HCT116 (cell line): ENCODE results near the gene TRIB2. TPM values are rescaled to one million over a fixed set of nuclear protein-coding genes. Genes with fewer than 3 reads are reported as not detected.

Source experiments
- ATAC-seq: fragments of 200-7000 bp; cut with Tn5 transposase; 2 replicates; pipeline ENCODE4 v1.9.1; 2020; ENCODE audit warnings: mild to moderate bottlenecking, moderate library complexity
- BruUV-seq: library from RNA; stranded (reverse); fragments of 400-500 nt; replicated peaks from 2 replicates; lab custom pipeline; 2021; lab: Mats Ljungman, UMichigan
- CTCF ChIA-PET: fragments of 300-600 bp; sonication (Branson Sonifier 250); formaldehyde crosslinking; loops from one replicate; lab custom pipeline; 2021; ENCODE audit warnings: antibody characterized with exemption; lab: Charles Lee
- POLR2A ChIA-PET: fragments of 300-600, 350-600 bp; sonication (Branson Sonifier 250); formaldehyde crosslinking; loops from one replicate; lab custom pipeline; 2021; ENCODE audit warnings: antibody characterized with exemption; lab: Charles Lee
- RAD21 ChIA-PET, 2 experiments: fragments of 300-600 bp; sonication (Branson Sonifier 250); formaldehyde crosslinking; loops; one replicate each; lab custom pipeline; 2023; ENCODE audit warnings: low total read pairs in 2 of 2; ENCODE audit not compliant: uncharacterized antibody in 2 of 2, unreplicated experiment in 2 of 2, low non-redundant PET in 1 of 2; lab: Charles Lee
- DNase-seq: peaks from one replicate; pipeline ENCODE4 v3.0.0-alpha.2; 2010; ENCODE audit warnings: low read depth, low spot score
- H2AFZ ChIP-seq: fragments of 200-600 bp; shearing (Covaris generic), sonication (generic); 2 replicates; pipeline ENCODE4 v1.6.1; 2017; ENCODE audit warnings: low read depth, mixed run types, mixed read lengths, antibody characterized with exemption, low read length; ENCODE audit not compliant: poor library complexity, severe bottlenecking
- H3K27ac ChIP-seq: 2 replicates; pipeline ENCODE4 v1.5.1; 2012; ENCODE audit warnings: low read depth, low read length
- H3K27me3 ChIP-seq: fragments of 200-600 bp; sonication (generic); 2 replicates; pipeline ENCODE4 v1.6.1; 2016; ENCODE audit warnings: mixed run types, low read length, mixed read lengths; ENCODE audit not compliant: insufficient read depth
- H3K36me3 ChIP-seq, 2 experiments: fragments of 200-500 bp in 1 of 2; fragments of 200-600 bp in 1 of 2; sonication (Bioruptor generic) in 1 of 2; sonication (generic) in 1 of 2; 2 replicates each; pipeline versions ENCODE4 v1.5.1 to v1.6.1; 2014 to 2016; ENCODE audit warnings: low read length in 2 of 2, inconsistent platforms in 1 of 2, mixed read lengths in 1 of 2, mixed run types in 1 of 2; ENCODE audit not compliant: insufficient read depth in 2 of 2, control insufficient read depth in 1 of 2
- H3K4me1 ChIP-seq, 2 experiments: fragments of 200-600 bp in 1 of 2; sonication (generic) in 1 of 2; 2 replicates each; pipeline versions ENCODE4 v1.5.1 to v1.6.1; 2012 to 2017; ENCODE audit warnings: low read length in 2 of 2, inconsistent platforms in 1 of 2, mild to moderate bottlenecking in 1 of 2, mixed read lengths in 1 of 2, mixed run types in 1 of 2, moderate library complexity in 1 of 2; ENCODE audit not compliant: insufficient read depth in 2 of 2, control insufficient read depth in 1 of 2
- H3K4me2 ChIP-seq: fragments of 200-600 bp; sonication (generic); 2 replicates; pipeline ENCODE4 v1.6.1; 2017; ENCODE audit warnings: mixed run types, low read length, mixed read lengths
- H3K4me3 ChIP-seq, 2 experiments: fragments of 200-600 bp in 1 of 2; sonication (generic) in 1 of 2; replicated peaks in 1 of 2; 2 replicates each; pipeline ENCODE4 v1.5.1; 2011 to 2016; ENCODE audit warnings: low read length in 2 of 2, control low read depth in 1 of 2, low read depth in 1 of 2, mild to moderate bottlenecking in 1 of 2, mixed read lengths in 1 of 2, mixed run types in 1 of 2
- H3K79me2 ChIP-seq: fragments of 200-600 bp; sonication (generic); 2 replicates; pipeline ENCODE4 v1.6.1; 2017; ENCODE audit warnings: mild to moderate bottlenecking, mixed run types, low read length, moderate library complexity, mixed read lengths; ENCODE audit not compliant: insufficient read depth
- H3K9ac ChIP-seq: fragments of 200-600 bp; sonication (generic); 2 replicates; pipeline ENCODE4 v1.6.1; 2016; ENCODE audit warnings: low read length, mixed read lengths
- H3K9me2 ChIP-seq: fragments of 200-600 bp; sonication (generic), shearing (Covaris generic); 2 replicates; pipeline ENCODE4 v1.6.1; 2017; ENCODE audit warnings: mixed run types, mild to moderate bottlenecking, moderate library complexity; ENCODE audit not compliant: insufficient read depth
- H3K9me3 ChIP-seq, 2 experiments: fragments of 200-500 bp in 1 of 2; fragments of 200-600 bp in 1 of 2; sonication (Bioruptor generic) in 1 of 2; sonication (generic) in 1 of 2; 2 replicates each; pipeline ENCODE4 v1.6.1; 2014 to 2017; ENCODE audit warnings: low read length in 2 of 2, mixed read lengths in 2 of 2, inconsistent platforms in 1 of 2, low read depth in 1 of 2, mild to moderate bottlenecking in 1 of 2, mixed run types in 1 of 2, moderate library complexity in 1 of 2; ENCODE audit not compliant: control insufficient read depth in 1 of 2, insufficient read depth in 1 of 2
- H4K20me1 ChIP-seq: fragments of 200-600 bp; sonication (generic), shearing (Covaris generic); 2 replicates; pipeline ENCODE4 v1.6.1; 2017; ENCODE audit warnings: mixed run types, mild to moderate bottlenecking, moderate library complexity; ENCODE audit not compliant: insufficient read depth
- CEBPB ChIP-seq: IDR thresholded peaks from 2 replicates; pipeline ENCODE4 v1.6.1; 2012; ENCODE audit warnings: low read depth
- ELF1 ChIP-seq: IDR thresholded peaks from 2 replicates; pipeline ENCODE4 v1.6.1; 2012; ENCODE audit warnings: low read depth, borderline replicate concordance
- FOSL1 ChIP-seq: IDR thresholded peaks from 2 replicates; pipeline ENCODE4 v1.6.1; 2012; ENCODE audit warnings: low read depth
- JUND ChIP-seq: IDR thresholded peaks from 2 replicates; pipeline ENCODE4 v1.6.1; 2012
- POLR2AphosphoS5 ChIP-seq: IDR thresholded peaks from 2 replicates; pipeline ENCODE4 v1.6.1; 2011; ENCODE audit warnings: mild to moderate bottlenecking, low read depth, low read length, moderate library complexity
- SIN3A ChIP-seq: IDR thresholded peaks from 2 replicates; pipeline ENCODE4 v1.6.1; 2012; ENCODE audit warnings: low read depth
- TCF7L2 ChIP-seq: IDR thresholded peaks from 2 replicates; pipeline ENCODE4 v1.7.0; 2011; ENCODE audit warnings: borderline replicate concordance, inconsistent platforms; ENCODE audit not compliant: insufficient read depth, insufficient read length; ENCODE audit errors: extremely low read depth
- ZFX ChIP-seq: fragments of 450-650 bp; IDR thresholded peaks from 2 replicates; pipeline ENCODE4 v1.6.1; 2017
- ZNF274 ChIP-seq: fragments of 200-500 bp; sonication (Bioruptor generic); IDR thresholded peaks from 2 replicates; pipeline ENCODE4 v1.6.1; 2014; ENCODE audit warnings: mild to moderate bottlenecking, low read depth, low read length, inconsistent platforms
- intact Hi-C: fragments of 100-400 bp; cut with micrococcal nuclease; formaldehyde crosslinking; loops from 2 replicates; pipeline ENCODE4 v1.10.0; 2022
- total RNA-seq: library from RNA; stranded (reverse); gene quantifications from one replicate; pipeline ENCODE4 v1.2.1, GENCODE V29; 2021; ENCODE audit not compliant: unreplicated experiment
- TF ChIP-seq, protein P1 (sequence below): IDR thresholded peaks from 2 replicates; pipeline ENCODE4 v1.6.1; 2012
- TF ChIP-seq, protein P2 (sequence below): IDR thresholded peaks from 2 replicates; pipeline ENCODE4 v1.6.1; 2012; ENCODE audit warnings: low read depth
- TF ChIP-seq, protein P3 (sequence below): IDR thresholded peaks from 2 replicates; pipeline ENCODE4 v1.6.1; 2011; ENCODE audit warnings: mild to moderate bottlenecking, low read length, moderate library complexity; ENCODE audit not compliant: insufficient replicate concordance; ENCODE audit errors: extremely low read depth

Gene TRIB2
- total RNA-seq, 1 experiment from 2014 or later: 12.4 TPM

DNA sequence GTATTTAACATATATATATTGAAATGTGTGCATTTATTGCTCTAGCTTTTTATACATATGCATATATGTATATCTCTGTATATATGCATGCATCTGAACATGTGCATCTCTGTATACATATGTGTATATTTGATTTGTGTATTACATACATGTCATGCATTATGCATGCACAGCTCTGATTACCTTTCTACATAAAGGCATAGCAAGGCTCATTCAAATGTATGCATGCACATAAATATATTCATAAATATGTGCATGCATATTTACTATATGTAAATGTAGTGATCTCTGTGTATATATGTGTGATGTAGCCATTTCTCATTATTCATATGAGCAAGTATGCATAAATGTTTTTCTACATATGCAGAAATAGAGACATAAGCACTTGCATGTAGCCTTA, 64.6 kb downstream of the TRIB2 start (continued):
- no peak for TF ChIP-seq SIN3A
- TF ChIP-seq POLR2AphosphoS5: no peak
- TF ChIP-seq ELF1: no peak
- TF ChIP-seq, protein P1, sequence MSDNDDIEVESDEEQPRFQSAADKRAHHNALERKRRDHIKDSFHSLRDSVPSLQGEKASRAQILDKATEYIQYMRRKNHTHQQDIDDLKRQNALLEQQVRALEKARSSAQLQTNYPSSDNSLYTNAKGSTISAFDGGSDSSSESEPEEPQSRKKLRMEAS: no peak
- TF ChIP-seq CEBPB: no peak
- TF ChIP-seq ZFX: no peak

DNA sequence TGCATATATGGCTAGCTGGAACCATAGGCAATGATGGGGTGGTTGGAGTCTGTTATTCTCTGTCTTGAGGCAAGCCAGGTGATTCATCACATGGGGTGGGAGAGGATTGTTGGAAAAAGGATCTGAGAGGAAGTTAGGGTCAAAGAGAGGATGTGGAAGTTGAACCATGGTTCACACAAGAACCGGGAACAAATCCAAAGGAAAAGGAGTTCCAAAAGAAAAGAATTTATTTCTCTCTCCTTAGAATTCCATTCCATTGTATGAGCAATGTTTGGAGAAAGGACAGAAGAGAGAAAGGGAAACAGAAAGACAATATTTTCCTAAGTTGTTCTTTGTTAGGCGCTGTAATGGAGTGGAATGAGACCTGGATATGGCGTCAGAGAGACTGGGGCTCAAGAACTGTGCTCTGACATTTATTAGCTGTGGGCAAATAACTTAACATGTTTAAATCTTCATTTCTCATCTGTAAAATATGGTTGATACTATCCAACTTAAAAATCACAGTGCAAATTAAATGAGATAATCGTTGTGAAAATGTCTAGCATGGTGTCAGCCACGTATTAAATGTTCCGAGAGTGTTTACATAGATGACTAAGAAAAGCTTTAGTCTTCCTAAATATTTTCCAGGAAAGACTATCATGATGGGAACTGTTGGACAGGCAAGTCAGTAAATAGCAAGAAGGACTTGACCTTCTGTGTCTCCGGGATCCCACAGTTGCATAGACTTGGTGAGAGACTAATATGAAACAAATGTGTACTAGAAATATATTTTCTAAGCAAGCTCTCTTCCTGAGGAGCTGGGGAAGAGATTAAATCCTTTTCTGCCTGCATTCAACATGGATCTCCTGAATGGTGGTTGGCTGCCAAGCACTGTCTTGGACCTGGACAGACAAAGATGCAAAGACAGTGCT, 71.4 kb downstream of the TRIB2 start:
- no peak overlapping the region for H2AFZ ChIP-seq
- no peaks in the 10 kb centered on the region for H3K36me3 ChIP-seq
- ATAC-seq (no peak), DNase-seq (no peak)
- H3K9me3 ChIP-seq: no peaks in the 10 kb centered on the region
- no peaks in the 10 kb centered on the region for H3K9me2 ChIP-seq
- TF ChIP-seq JUND (no peak), TCF7L2 (no peak), ZFX (no peak), FOSL1 (no peak), ZNF274 (no peak)
- TF ChIP-seq, protein P2, sequence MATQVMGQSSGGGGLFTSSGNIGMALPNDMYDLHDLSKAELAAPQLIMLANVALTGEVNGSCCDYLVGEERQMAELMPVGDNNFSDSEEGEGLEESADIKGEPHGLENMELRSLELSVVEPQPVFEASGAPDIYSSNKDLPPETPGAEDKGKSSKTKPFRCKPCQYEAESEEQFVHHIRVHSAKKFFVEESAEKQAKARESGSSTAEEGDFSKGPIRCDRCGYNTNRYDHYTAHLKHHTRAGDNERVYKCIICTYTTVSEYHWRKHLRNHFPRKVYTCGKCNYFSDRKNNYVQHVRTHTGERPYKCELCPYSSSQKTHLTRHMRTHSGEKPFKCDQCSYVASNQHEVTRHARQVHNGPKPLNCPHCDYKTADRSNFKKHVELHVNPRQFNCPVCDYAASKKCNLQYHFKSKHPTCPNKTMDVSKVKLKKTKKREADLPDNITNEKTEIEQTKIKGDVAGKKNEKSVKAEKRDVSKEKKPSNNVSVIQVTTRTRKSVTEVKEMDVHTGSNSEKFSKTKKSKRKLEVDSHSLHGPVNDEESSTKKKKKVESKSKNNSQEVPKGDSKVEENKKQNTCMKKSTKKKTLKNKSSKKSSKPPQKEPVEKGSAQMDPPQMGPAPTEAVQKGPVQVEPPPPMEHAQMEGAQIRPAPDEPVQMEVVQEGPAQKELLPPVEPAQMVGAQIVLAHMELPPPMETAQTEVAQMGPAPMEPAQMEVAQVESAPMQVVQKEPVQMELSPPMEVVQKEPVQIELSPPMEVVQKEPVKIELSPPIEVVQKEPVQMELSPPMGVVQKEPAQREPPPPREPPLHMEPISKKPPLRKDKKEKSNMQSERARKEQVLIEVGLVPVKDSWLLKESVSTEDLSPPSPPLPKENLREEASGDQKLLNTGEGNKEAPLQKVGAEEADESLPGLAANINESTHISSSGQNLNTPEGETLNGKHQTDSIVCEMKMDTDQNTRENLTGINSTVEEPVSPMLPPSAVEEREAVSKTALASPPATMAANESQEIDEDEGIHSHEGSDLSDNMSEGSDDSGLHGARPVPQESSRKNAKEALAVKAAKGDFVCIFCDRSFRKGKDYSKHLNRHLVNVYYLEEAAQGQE: no peak
- TF ChIP-seq, protein P3, sequence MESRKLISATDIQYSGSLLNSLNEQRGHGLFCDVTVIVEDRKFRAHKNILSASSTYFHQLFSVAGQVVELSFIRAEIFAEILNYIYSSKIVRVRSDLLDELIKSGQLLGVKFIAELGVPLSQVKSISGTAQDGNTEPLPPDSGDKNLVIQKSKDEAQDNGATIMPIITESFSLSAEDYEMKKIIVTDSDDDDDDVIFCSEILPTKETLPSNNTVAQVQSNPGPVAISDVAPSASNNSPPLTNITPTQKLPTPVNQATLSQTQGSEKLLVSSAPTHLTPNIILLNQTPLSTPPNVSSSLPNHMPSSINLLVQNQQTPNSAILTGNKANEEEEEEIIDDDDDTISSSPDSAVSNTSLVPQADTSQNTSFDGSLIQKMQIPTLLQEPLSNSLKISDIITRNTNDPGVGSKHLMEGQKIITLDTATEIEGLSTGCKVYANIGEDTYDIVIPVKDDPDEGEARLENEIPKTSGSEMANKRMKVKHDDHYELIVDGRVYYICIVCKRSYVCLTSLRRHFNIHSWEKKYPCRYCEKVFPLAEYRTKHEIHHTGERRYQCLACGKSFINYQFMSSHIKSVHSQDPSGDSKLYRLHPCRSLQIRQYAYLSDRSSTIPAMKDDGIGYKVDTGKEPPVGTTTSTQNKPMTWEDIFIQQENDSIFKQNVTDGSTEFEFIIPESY: no peak
- POLR2A ChIA-PET: no interaction called here
- H3K27me3 ChIP-seq: no peaks in the 10 kb centered on the region
- no peak overlapping the region for H3K27ac ChIP-seq
- H4K20me1 ChIP-seq: no peaks in the 10 kb centered on the region; the same call in 1 of the 2 replicates
- H3K4me2 ChIP-seq: no peak overlapping the region
- RAD21 ChIA-PET: no interaction called here
- CTCF ChIA-PET: no interaction called here
- no peaks in the 10 kb centered on the region for H3K4me1 ChIP-seq
- H3K4me3 ChIP-seq: no peak overlapping the region
- no peaks in the 10 kb centered on the region for H3K79me2 ChIP-seq
- BruUV-seq: no TSS peak
- H3K9ac ChIP-seq: no peak overlapping the region
- intact Hi-C loops: no loop called here
